B cell (primary cell): ENCODE measurements around the gene NEU4. TPM values are rescaled to one million over a fixed set of nuclear protein-coding genes. Genes with fewer than 3 reads are reported as not detected.

ENCODE experiments used
- ATAC-seq: fragments of 200-7000 bp; cut with Tn5 transposase; one replicate; pipeline ENCODE4 v1.10.0; 2021; ENCODE audit warnings: low read depth, mild to moderate bottlenecking, moderate number of reproducible peaks, moderate library complexity
- CTCF ChIA-PET: fragments of 350-600 bp; sonication (Branson Sonifier 250); formaldehyde crosslinking; loops from one replicate; lab custom pipeline; 2021; ENCODE audit warnings: antibody characterized with exemption, inconsistent platforms; lab: Charles Lee
- POLR2A ChIA-PET: fragments of 350-600 bp; sonication (Branson Sonifier 250); formaldehyde crosslinking; loops from one replicate; lab custom pipeline; 2021; ENCODE audit warnings: antibody characterized with exemption; lab: Charles Lee
- DNase-seq: peaks from one replicate; pipeline ENCODE4 v3.0.0; 2013
- H2AFZ ChIP-seq: 2 replicates; pipeline ENCODE4 v1.6.1; 2012; ENCODE audit warnings: mild to moderate bottlenecking, low read depth, low read length; ENCODE audit not compliant: insufficient read depth, poor library complexity, severe bottlenecking
- H3K27ac ChIP-seq, 2 donors: 1 replicate in 1 of 2; 2 replicates in 1 of 2; pipeline ENCODE4 v1.5.1; 2012 to 2013; ENCODE audit warnings: low read length in 2 of 2, mild to moderate bottlenecking in 2 of 2, moderate library complexity in 1 of 2
- H3K27me3 ChIP-seq, 4 experiments: fragments of 200-600 bp in 1 of 4; sonication (generic) in 1 of 4; replicated peaks in 1 of 4; 1 replicate in 2 of 4; 2 replicates in 2 of 4; pipeline versions ENCODE4 v1.6.1 to v1.7.0; 2013 to 2016; ENCODE audit warnings: low read length in 3 of 4, mild to moderate bottlenecking in 2 of 4, mixed read lengths in 1 of 4, moderate library complexity in 1 of 4; ENCODE audit not compliant: insufficient read depth in 4 of 4, control insufficient read depth in 3 of 4; ENCODE audit errors: control extremely low read depth in 1 of 4
- H3K36me3 ChIP-seq, 2 experiments: replicated peaks in 1 of 2; 1 replicate in 1 of 2; 2 replicates in 1 of 2; pipeline versions ENCODE4 v1.6.1 to v1.7.1; 2013; ENCODE audit warnings: low read length in 1 of 2; ENCODE audit not compliant: insufficient read depth in 2 of 2, control insufficient read depth in 1 of 2; ENCODE audit errors: control extremely low read depth in 1 of 2, extremely low read depth in 1 of 2
- H3K4me1 ChIP-seq, 2 donors: fragments of 200-600 bp in 1 of 2; sonication (generic) in 1 of 2; 1 replicate in 1 of 2; 2 replicates in 1 of 2; pipeline versions ENCODE4 v1.5.1 to v1.6.1; 2013 to 2017; ENCODE audit warnings: low read length in 2 of 2; ENCODE audit not compliant: control insufficient read depth in 2 of 2, insufficient read depth in 2 of 2
- H3K4me2 ChIP-seq: replicated peaks from 2 replicates; pipeline ENCODE3; 2012; ENCODE audit warnings: mild to moderate bottlenecking, low read depth, low read length; ENCODE audit not compliant: poor library complexity, severe bottlenecking
- H3K4me3 ChIP-seq, 5 experiments: fragments of 200-600 bp in 1 of 5; sonication (generic) in 1 of 5; 1 replicate in 3 of 5; 2 replicates in 2 of 5; pipeline versions ENCODE4 v1.5.1 to v1.7.0; 2011 to 2016; ENCODE audit warnings: low read length in 4 of 5, mild to moderate bottlenecking in 4 of 5, low read depth in 2 of 5, control low read depth in 1 of 5, moderate library complexity in 1 of 5; ENCODE audit not compliant: insufficient read depth in 1 of 5; ENCODE audit errors: control extremely low read depth in 1 of 5, extremely low read depth in 1 of 5
- H3K79me2 ChIP-seq: fragments of 200-600 bp; sonication (generic); one replicate; pipeline ENCODE4 v1.6.0; 2016; ENCODE audit warnings: low read length; ENCODE audit not compliant: control insufficient read depth, insufficient read depth
- H3K9ac ChIP-seq: fragments of 200-600 bp; sonication (generic); 2 replicates; pipeline ENCODE4 v1.6.1; 2017; ENCODE audit warnings: mild to moderate bottlenecking, low read length, moderate library complexity
- H3K9me3 ChIP-seq, 3 donors: one replicate each; pipeline versions ENCODE4 v1.6.1 to v1.7.1; 2013; ENCODE audit warnings: low read length in 2 of 3; ENCODE audit not compliant: control insufficient read depth in 2 of 3, insufficient read depth in 1 of 3; ENCODE audit errors: control extremely low read depth in 1 of 3
- H4K20me1 ChIP-seq: 2 replicates; pipeline ENCODE4 v1.6.0; 2012; ENCODE audit warnings: mild to moderate bottlenecking, low read length; ENCODE audit not compliant: insufficient read depth, control insufficient read depth, poor library complexity, severe bottlenecking
- H3K27ac Mint-ChIP-seq: one replicate; pipeline ENCODE4 v1.8.0; 2021; ENCODE audit warnings: mixed read lengths
- H3K27me3 Mint-ChIP-seq: one replicate; pipeline ENCODE4 v1.8.0; 2021; ENCODE audit warnings: mixed read lengths
- H3K4me1 Mint-ChIP-seq: one replicate; pipeline ENCODE4 v1.8.0; 2021; ENCODE audit warnings: mixed read lengths
- H3K4me3 Mint-ChIP-seq: one replicate; pipeline ENCODE4 v1.8.0; 2021; ENCODE audit warnings: mixed read lengths
- H3K9me3 Mint-ChIP-seq: one replicate; pipeline ENCODE4 v1.8.0; 2022; ENCODE audit warnings: mixed read lengths; ENCODE audit not compliant: insufficient read depth
- EZH2 ChIP-seq: IDR thresholded peaks from 2 replicates; pipeline ENCODE4 v1.6.1; 2012; ENCODE audit warnings: borderline replicate concordance, low read depth, mild to moderate bottlenecking, moderate library complexity, low read length; ENCODE audit not compliant: insufficient read depth, poor library complexity, severe bottlenecking
- WGBS: methylation state at CpG from one replicate; pipeline ENCODE4 v1.1.5; 2013; ENCODE audit warnings: missing lambda C conversion rate; ENCODE audit not compliant: insufficient coverage; 5-methylcytosine and 5-hydroxymethylcytosine counted together
- intact Hi-C: fragments of 100-400 bp; cut with micrococcal nuclease; formaldehyde crosslinking; loops from one replicate; pipeline ENCODE4 v1.10.0; 2022
- polyA plus RNA-seq: library from polyadenylated mRNA; depleted of rRNA; stranded (reverse); fragments of >200 nt; gene quantifications from 2 replicates; pipeline ENCODE4 v1.2.3, GENCODE V29; 2012
- total RNA-seq, 2 donors: library from RNA; stranded (reverse); fragments of 120-200 nt in 1 of 2; gene quantifications; 1 replicate in 1 of 2; 2 replicates in 1 of 2; pipeline versions ENCODE4 v1.2.3 to v1.2.4, GENCODE V29; 2013 to 2022
- TF ChIP-seq, protein P1 (sequence below): fragments of 200-600 bp; IDR thresholded peaks from one replicate; pipeline ENCODE4 v1.8.0; 2022; ENCODE audit warnings: antibody characterized with exemption, mild to moderate bottlenecking

The NEU4 gene
- total and polyA plus RNA-seq, 2 donors (not counting 1 experiment from before 2014, with no cell fraction given) = 0.19 TPM; not detected in 1

DNA sequence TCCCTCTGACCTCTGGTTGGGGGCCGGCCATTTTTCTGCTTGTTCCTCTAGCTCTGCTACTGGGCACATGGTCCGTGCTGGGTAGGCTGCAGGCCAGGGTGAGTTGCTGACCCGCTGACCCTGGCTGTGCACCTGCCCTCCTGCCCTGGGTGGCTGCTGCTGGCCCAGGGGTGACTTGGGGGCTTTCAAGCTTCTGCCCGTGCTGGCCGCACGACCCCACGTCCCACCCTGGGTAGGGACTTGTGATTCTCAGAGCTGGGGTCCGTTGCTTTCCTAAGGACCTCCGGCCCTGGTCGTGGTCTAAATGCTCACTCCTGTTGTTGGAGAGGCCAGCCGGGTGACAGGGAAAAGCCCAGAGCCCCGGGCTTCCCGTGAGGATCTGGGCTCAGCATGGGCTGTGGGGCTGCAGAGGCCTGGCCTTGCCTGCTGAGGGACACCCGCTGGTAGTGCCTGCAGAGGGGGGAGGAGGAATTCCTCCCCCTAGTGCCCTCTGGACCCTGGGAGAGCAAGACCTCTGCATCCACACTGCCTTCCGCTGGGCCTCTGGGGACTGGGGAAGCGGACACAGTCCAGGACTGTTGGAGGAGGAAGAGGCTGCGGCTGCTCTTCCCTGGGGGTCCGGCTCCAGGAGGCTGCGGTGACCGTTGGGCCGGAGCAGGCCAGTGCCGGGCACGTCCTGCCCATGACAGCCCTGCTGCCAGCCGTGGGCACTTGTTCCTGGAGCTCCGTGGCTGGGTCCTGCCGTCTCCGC is 38.6 kb upstream of the NEU4 start:
- Histone ChIP-seq H3K4me1 (peaks cover 0 to 15% of the 10 kb centered on the region in 2 donors), H3K27me3 (peaks cover 0 to 3% (median 0%) of the 10 kb centered on the region in 4 experiments), H3K79me2 (no peaks in the 10 kb centered on the region), H3K4me2 (no peak overlapping the region), H3K9me3 (no peaks in the 10 kb centered on the region), H4K20me1 (no peaks in the 10 kb centered on the region), H3K4me3 (no peak overlapping the region), H3K27ac (no peak overlapping the region), H2AFZ (no peak overlapping the region), H3K36me3 (no peaks in the 10 kb centered on the region), H3K9ac (no peak overlapping the region)
- 85% methylated on average over 24 of the region's 27 CpGs for WGBS
- ATAC-seq (no peak), DNase-seq (no peak)
- CTCF ChIA-PET = no interaction called here
- Mint-ChIP-seq H3K4me3 (no peak overlapping the region), H3K27me3 (no peaks in the 10 kb centered on the region), H3K9me3 (no peaks in the 10 kb centered on the region), H3K27ac (no peak overlapping the region), H3K4me1 (peaks cover 9% of the 10 kb centered on the region)
- no peak for TF ChIP-seq EZH2
- TF ChIP-seq, protein P1, sequence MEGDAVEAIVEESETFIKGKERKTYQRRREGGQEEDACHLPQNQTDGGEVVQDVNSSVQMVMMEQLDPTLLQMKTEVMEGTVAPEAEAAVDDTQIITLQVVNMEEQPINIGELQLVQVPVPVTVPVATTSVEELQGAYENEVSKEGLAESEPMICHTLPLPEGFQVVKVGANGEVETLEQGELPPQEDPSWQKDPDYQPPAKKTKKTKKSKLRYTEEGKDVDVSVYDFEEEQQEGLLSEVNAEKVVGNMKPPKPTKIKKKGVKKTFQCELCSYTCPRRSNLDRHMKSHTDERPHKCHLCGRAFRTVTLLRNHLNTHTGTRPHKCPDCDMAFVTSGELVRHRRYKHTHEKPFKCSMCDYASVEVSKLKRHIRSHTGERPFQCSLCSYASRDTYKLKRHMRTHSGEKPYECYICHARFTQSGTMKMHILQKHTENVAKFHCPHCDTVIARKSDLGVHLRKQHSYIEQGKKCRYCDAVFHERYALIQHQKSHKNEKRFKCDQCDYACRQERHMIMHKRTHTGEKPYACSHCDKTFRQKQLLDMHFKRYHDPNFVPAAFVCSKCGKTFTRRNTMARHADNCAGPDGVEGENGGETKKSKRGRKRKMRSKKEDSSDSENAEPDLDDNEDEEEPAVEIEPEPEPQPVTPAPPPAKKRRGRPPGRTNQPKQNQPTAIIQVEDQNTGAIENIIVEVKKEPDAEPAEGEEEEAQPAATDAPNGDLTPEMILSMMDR = no peak
- intact Hi-C loops = no loop called here
- POLR2A ChIA-PET = no interaction called here

DNA sequence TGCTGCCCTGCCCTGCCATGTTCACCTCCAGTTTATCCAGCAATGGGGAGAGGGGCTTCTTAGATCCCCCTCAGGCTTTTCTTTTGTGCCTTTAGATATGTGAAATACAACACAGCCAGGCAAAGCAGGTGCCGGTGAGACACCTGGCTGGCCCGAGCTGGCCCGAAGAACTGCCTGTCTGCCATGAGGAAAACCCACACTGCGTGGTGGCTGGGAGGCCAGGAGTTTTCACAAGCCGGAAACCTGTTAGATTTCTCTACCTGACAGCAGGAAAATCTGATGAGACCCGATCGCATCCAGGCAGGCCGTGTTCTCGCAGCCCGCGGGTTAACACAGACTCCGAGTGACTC is 38.1 kb upstream of the NEU4 start:
- no peaks in the 10 kb centered on the region for H3K9me3 Mint-ChIP-seq
- H3K4me1 Mint-ChIP-seq = peaks cover 9% of the 10 kb centered on the region
- 96% methylated on average over 12 of the region's 12 CpGs for WGBS
- no peak overlapping the region for H3K27ac ChIP-seq
- H3K4me2 ChIP-seq = no peak overlapping the region
- H3K9me3 ChIP-seq = no peaks in the 10 kb centered on the region
- no peak for TF ChIP-seq EZH2
- TF ChIP-seq, protein P1 = no peak
- H3K27me3 ChIP-seq = peaks cover 0 to 8% (median 0%) of the 10 kb centered on the region in 4 experiments
- ChIA-PET CTCF (no interaction called here), POLR2A (interaction anchor here (0.6 kb wide), 1 partner anchor 64 kb away, joined by 5 read pairs; no protein-coding TSS in a partner anchor)
- intact Hi-C loops = no loop called here
- DNase-seq (no peak), ATAC-seq (no peak)
- H3K27ac Mint-ChIP-seq = no peak overlapping the region
- H3K9ac ChIP-seq = no peak overlapping the region
- no peak overlapping the region for H3K4me3 Mint-ChIP-seq
- no peak overlapping the region for H3K4me3 ChIP-seq
- no peak overlapping the region for H2AFZ ChIP-seq
- peaks cover 0 to 15% of the 10 kb centered on the region in 2 donors for H3K4me1 ChIP-seq
- no peaks in the 10 kb centered on the region for H3K79me2 ChIP-seq
- H3K27me3 Mint-ChIP-seq = no peaks in the 10 kb centered on the region
- H3K36me3 ChIP-seq = no peaks in the 10 kb centered on the region
- H4K20me1 ChIP-seq = no peaks in the 10 kb centered on the region
